HEK293T (cell line): ENCODE data around the gene RRP15.

Experiments
- CTCF ChIA-PET: fragments of 350-600 bp; formaldehyde crosslinking; extraction: SDS; loops from one replicate; lab custom pipeline; 2021; ENCODE audit warnings: antibody characterized with exemption, inconsistent platforms; lab: Yijun Ruan, JAX
- POLR2A ChIA-PET: fragments of 350-600 bp; formaldehyde crosslinking; extraction: SDS; loops from one replicate; lab custom pipeline; 2020; ENCODE audit warnings: antibody characterized with exemption, inconsistent platforms; lab: Yijun Ruan, JAX
- DNase-seq: peaks from one replicate; pipeline ENCODE4 v3.0.0; 2012; ENCODE audit warnings: mixed read lengths; ENCODE audit errors: extremely low spot score
- ARNT ChIP-seq: fragments of 450-650 bp; IDR thresholded peaks from 2 replicates; pipeline ENCODE4 v1.6.1; 2017; ENCODE audit warnings: mild to moderate bottlenecking
- BHLHE40 ChIP-seq: fragments of 450-650 bp; IDR thresholded peaks from 2 replicates; pipeline ENCODE4 v1.6.1; 2016; ENCODE audit warnings: mild to moderate bottlenecking, moderate library complexity, borderline replicate concordance
- CTBP1 ChIP-seq: fragments of 450-650 bp; IDR thresholded peaks from 2 replicates; pipeline ENCODE4 v1.6.1; 2016; ENCODE audit warnings: borderline replicate concordance
- ELF4 ChIP-seq: fragments of 450-650 bp; IDR thresholded peaks from 2 replicates; pipeline ENCODE4 v1.6.1; 2017; ENCODE audit warnings: antibody characterized with exemption
- FOXA1 ChIP-seq: fragments of 450-650 bp; IDR thresholded peaks from 2 replicates; pipeline ENCODE4 v1.6.1; 2016; ENCODE audit warnings: mild to moderate bottlenecking
- FOXK2 ChIP-seq: fragments of 450-650 bp; IDR thresholded peaks from 2 replicates; pipeline ENCODE4 v1.6.1; 2016; ENCODE audit warnings: mild to moderate bottlenecking
- FOXM1 ChIP-seq: fragments of 450-650 bp; IDR thresholded peaks from 2 replicates; pipeline ENCODE4 v1.6.1; 2017; ENCODE audit warnings: mild to moderate bottlenecking, borderline replicate concordance
- HDGF ChIP-seq: fragments of 450-650 bp; IDR thresholded peaks from 2 replicates; pipeline ENCODE4 v1.6.1; 2017; ENCODE audit warnings: antibody characterized with exemption, borderline replicate concordance
- L3MBTL2 ChIP-seq: fragments of 450-650 bp; conservative IDR thresholded peaks from 2 replicates; pipeline ENCODE4 v1.6.1; 2016; ENCODE audit warnings: mild to moderate bottlenecking
- LEF1 ChIP-seq: fragments of 450-650 bp; IDR thresholded peaks from 2 replicates; pipeline ENCODE4 v1.6.1; 2017; ENCODE audit warnings: mild to moderate bottlenecking, borderline replicate concordance
- NFRKB ChIP-seq: fragments of 450-650 bp; IDR thresholded peaks from 2 replicates; pipeline ENCODE4 v1.6.1; 2016; ENCODE audit warnings: mild to moderate bottlenecking, moderate library complexity
- PKNOX1 ChIP-seq: fragments of 450-650 bp; IDR thresholded peaks from 2 replicates; pipeline ENCODE4 v1.6.1; 2016
- SP1 ChIP-seq: fragments of 450-650 bp; IDR thresholded peaks from 2 replicates; pipeline ENCODE4 v1.6.1; 2017
- SUZ12 ChIP-seq: fragments of 450-650 bp; IDR thresholded peaks from 2 replicates; pipeline ENCODE4 v1.6.1; 2016; ENCODE audit warnings: mild to moderate bottlenecking
- TARDBP ChIP-seq: fragments of 450-650 bp; IDR thresholded peaks from 2 replicates; pipeline ENCODE4 v1.6.1; 2016
- ZNF384 ChIP-seq: fragments of 450-650 bp; IDR thresholded peaks from 2 replicates; pipeline ENCODE4 v1.6.1; 2016

RRP15 gene

GRCh38 chr1:218339267-218339831 lies 54.3 kb downstream of the RRP15 start:
- POLR2A ChIA-PET = interaction anchor here (1.0 kb wide), 1 partner anchor 54 kb away, joined by 3 read pairs; the partner anchor contains the start of gene RRP15
- no peak for DNase-seq
- TF ChIP-seq BHLHE40 (no peak), ELF4 (no peak), PKNOX1 (no peak), SP1 (no peak), ARNT (no peak), TARDBP (no peak), HDGF (no peak), FOXA1 (no peak), NFRKB (no peak)
- CTCF ChIA-PET = interaction anchor here (0.9 kb wide), 1 partner anchor 185 kb away, joined by 3 read pairs; no protein-coding TSS in a partner anchor

GRCh38 chr1:218341325-218341724 lies 56.2 kb downstream of the RRP15 start:
- CTCF ChIA-PET = no interaction called here
- DNase-seq = no peak

GRCh38 chr1:218342091-218342490 lies 57.0 kb downstream of the RRP15 start:
- DNase-seq = no peak
- ChIA-PET CTCF (interaction anchor here (0.6 kb wide), 1 partner anchor 13 kb away, joined by 6 read pairs; no protein-coding TSS in a partner anchor), POLR2A (no interaction called here)
- no peak for TF ChIP-seq L3MBTL2

More at GRCh38 chr1:218341325-218341724, 56.2 kb downstream of the RRP15 start:
- no peak for TF ChIP-seq CTBP1
- no peak for TF ChIP-seq NFRKB
- TF ChIP-seq ARNT = no peak
- no peak for TF ChIP-seq ZNF384
- no peak for TF ChIP-seq SUZ12
- TF ChIP-seq FOXM1 = no peak
- no peak for TF ChIP-seq PKNOX1
- TF ChIP-seq TARDBP = no peak
- TF ChIP-seq FOXA1 = no peak
- POLR2A ChIA-PET = no interaction called here

GRCh38 chr1:218344814-218345672 lies 60.0 kb downstream of the RRP15 start, which contains the start of gene TGFB2:
Gene TGFB2 (plus strand): TSS chr1:218345336. CDS start chr1:218346702, 1,366 bp downstream.
- peak; percentile 46 for DNase-seq
- CTCF ChIA-PET = no interaction called here
- POLR2A ChIA-PET = interaction anchor here (1.3 to 1.4 kb wide), 2 partner anchors 18 to 141 kb away, joined by 3 to 4 read pairs; no protein-coding TSS in a partner anchor
- no peak for TF ChIP-seq BHLHE40
- no peak for TF ChIP-seq ZNF384
- peak; percentile 95 for TF ChIP-seq L3MBTL2
- TF ChIP-seq FOXK2 = no peak
- TF ChIP-seq SUZ12 = no peak
- TF ChIP-seq LEF1 = no peak
- no peak for TF ChIP-seq SP1
- peak; percentile 92 for TF ChIP-seq PKNOX1

GRCh38 chr1:218345673-218346390 lies 60.7 kb downstream of the RRP15 start:
- ChIA-PET POLR2A (interaction anchor here (0.7 to 1.4 kb wide), 3 partner anchors 12 to 140 kb away, joined by 3 to 4 read pairs (median 3); no protein-coding TSS in a partner anchor), CTCF (no interaction called here)
- no peak for TF ChIP-seq BHLHE40
- no peak for TF ChIP-seq FOXM1
- TF ChIP-seq ELF4 = no peak
- TF ChIP-seq NFRKB = no peak
- no peak for TF ChIP-seq HDGF
- no peak for TF ChIP-seq PKNOX1
- TF ChIP-seq L3MBTL2 = no peak
- TF ChIP-seq LEF1 = no peak
- no peak for TF ChIP-seq CTBP1
- no peak for TF ChIP-seq SP1
- TF ChIP-seq ZNF384 = no peak
- TF ChIP-seq FOXA1 = no peak
- no peak for TF ChIP-seq ARNT
- peak; percentile 63 for DNase-seq
